GM12865 (cell line): ENCODE measurements around the gene HLA-DPB1.
A peak's percentile ranks its signal among the peaks of the same experiment; 100 is the strongest.

ENCODE experiments used
- DNase-seq: peaks from one replicate; pipeline ENCODE4 v3.0.0; 2010; ENCODE audit warnings: low read depth
- H3K4me3 ChIP-seq: 2 replicates; pipeline ENCODE4 v1.5.1; 2011; ENCODE audit warnings: mild to moderate bottlenecking, low read depth, low read length, control low read depth
- CTCF ChIP-seq: IDR thresholded peaks from 2 replicates; pipeline ENCODE4 v1.5.1; 2011; ENCODE audit warnings: low read length, control low read depth, low read depth, inconsistent platforms; ENCODE audit not compliant: insufficient read depth; ENCODE audit errors: missing control alignments

HLA-DPB1 gene

DNA sequence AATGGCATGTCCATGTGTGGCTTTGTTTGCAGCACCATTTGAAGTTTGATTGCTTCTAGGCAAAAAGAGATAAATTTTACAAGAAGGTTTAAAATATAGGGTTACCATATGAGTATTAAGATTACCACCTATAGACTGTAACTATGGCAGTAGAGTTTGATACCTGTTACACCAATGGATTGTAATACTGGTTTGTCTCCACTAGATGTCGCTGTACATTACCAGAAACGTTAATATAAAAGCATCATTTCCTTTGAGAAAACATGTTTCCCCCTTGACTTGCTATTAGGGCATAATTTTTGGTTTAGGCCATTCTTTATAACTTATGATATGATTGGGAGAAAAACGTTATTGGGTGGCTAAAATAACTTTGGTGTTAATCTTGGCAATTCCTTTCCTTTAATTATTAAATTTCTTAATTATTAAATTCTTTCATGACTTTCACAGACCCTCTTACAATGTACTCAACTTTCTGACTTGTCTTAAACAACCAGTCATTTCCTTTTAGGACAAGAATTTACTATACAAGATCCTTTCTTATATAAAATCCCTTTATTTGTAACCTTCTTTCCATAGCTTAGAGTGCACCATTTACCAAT, 42.8 kb downstream of the HLA-DPB1 start:
- no peak overlapping the region for H3K4me3 ChIP-seq
- peak; percentile 51 for TF ChIP-seq CTCF
- peak; percentile 66 for DNase-seq

DNA sequence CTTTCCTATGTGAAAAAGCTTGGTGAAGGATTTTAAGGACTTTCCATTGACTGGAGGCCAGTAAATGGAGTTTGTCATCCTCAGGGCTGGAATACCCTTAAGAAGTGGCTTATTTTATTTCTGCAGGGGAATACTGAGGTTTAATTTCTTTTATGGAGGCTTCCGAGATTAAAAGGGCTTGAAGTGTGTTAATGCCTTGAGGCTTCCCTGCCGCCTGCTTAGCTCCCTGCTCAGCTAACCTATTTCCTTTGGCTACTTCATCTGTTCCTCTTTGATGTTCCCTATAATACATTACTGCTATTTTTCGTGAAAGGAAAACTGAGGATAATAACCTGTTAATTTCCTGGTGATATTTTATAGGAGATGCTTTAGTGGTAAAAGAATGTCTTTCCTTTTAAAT, 44.2 kb downstream of the HLA-DPB1 start:
- DNase-seq = no peak
- no peak for TF ChIP-seq CTCF
- H3K4me3 ChIP-seq = no peak overlapping the region

- no peak for DNase-seq
- TF ChIP-seq CTCF = no peak
These were observed 47.4 kb downstream of the HLA-DPB1 start for GRCh38 chr6:33123181-33123580.

GRCh38 chr6:33123732-33124524, 48.1 kb downstream of the HLA-DPB1 start:
- DNase-seq = peak; percentile 53
- H3K4me3 ChIP-seq = no peak overlapping the region
- TF ChIP-seq CTCF = peak; percentile 39

More at GRCh38 chr6:33123181-33123580, 47.4 kb downstream of the HLA-DPB1 start:
- H3K4me3 ChIP-seq = no peak overlapping the region

- no peak for DNase-seq
- no peak overlapping the region for H3K4me3 ChIP-seq
- TF ChIP-seq CTCF = no peak
These were observed 48.7 kb downstream of the HLA-DPB1 start for GRCh38 chr6:33124525-33124901.

DNA sequence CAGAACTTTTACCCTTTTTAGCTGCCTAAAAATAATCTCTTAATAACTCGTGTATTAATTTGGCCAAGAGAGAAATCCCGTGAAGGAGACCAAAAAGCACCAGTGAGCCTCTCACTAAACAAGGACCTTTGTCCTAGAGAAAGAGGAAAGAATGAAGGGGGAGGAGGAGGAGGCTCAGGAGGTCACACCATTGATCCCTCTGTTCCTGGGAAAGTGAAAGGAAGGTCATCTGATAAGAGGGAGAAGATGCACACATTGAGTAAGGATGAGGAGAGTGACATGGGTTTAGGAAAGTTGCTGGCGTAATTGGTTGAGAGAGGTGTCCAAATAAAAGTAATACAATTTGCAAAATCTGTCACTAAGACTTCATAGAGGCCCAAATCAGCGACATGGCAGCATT, 49.2 kb downstream of the HLA-DPB1 start:
- no peak for DNase-seq
- no peak for TF ChIP-seq CTCF
- H3K4me3 ChIP-seq = no peak overlapping the region
